HL-60 (cell line): ENCODE results near the gene COMP.

Experiments
- DNase-seq, 2 experiments: peaks; one replicate each; pipeline ENCODE4 v3.0.0-alpha.2; 2010 to 2020; ENCODE audit warnings: low read depth in 1 of 2, low spot score in 1 of 2
- H3K27ac ChIP-seq: fragments of 250-450 bp; sonication (Bioruptor Pico); replicated peaks from 2 replicates; pipeline ENCODE4 v1.5.1; 2020; ENCODE audit warnings: mild to moderate bottlenecking, moderate library complexity
- H3K27me3 ChIP-seq: fragments of 250-450 bp; sonication (Bioruptor Pico); 2 replicates; pipeline ENCODE4 v1.5.1; 2021; ENCODE audit warnings: mild to moderate bottlenecking, moderate library complexity; ENCODE audit not compliant: insufficient read depth, poor library complexity, severe bottlenecking
- H3K4me3 ChIP-seq: replicated peaks from 2 replicates; pipeline ENCODE4 v1.5.1; 2011; ENCODE audit warnings: mild to moderate bottlenecking, control low read depth, low read length; ENCODE audit not compliant: insufficient read depth
- CTCF ChIP-seq: IDR thresholded peaks from one replicate; pipeline ENCODE4 v1.5.1; 2011; ENCODE audit warnings: low read length, control low read depth, inconsistent platforms; ENCODE audit not compliant: insufficient read depth
- GABPA ChIP-seq: IDR thresholded peaks from 2 replicates; pipeline ENCODE4 v1.6.1; 2012; ENCODE audit warnings: low read depth
- POLR2AphosphoS5 ChIP-seq: IDR thresholded peaks from 2 replicates; pipeline ENCODE4 v1.6.1; 2012; ENCODE audit warnings: low read depth
- REST ChIP-seq: IDR thresholded peaks from 2 replicates; pipeline ENCODE4 v1.6.1; 2012; ENCODE audit warnings: low read depth; ENCODE audit not compliant: insufficient replicate concordance
- SPI1 ChIP-seq: IDR thresholded peaks from 2 replicates; pipeline ENCODE4 v1.6.1; 2012; ENCODE audit warnings: low read depth, mild to moderate bottlenecking, borderline replicate concordance

The COMP gene

GRCh38 chr19:18795540-18795939 is 4.4 kb upstream of the COMP start:
- H3K27ac ChIP-seq, result no peak overlapping the region
- no peak for TF ChIP-seq REST
- peaks cover 49% of the 10 kb centered on the region for H3K27me3 ChIP-seq
- no peak overlapping the region for H3K4me3 ChIP-seq
- DNase-seq, result no peak

GRCh38 chr19:18794692-18795091 is 3.6 kb upstream of the COMP start:
- peaks cover 54% of the 10 kb centered on the region for H3K27me3 ChIP-seq

GRCh38 chr19:18794029-18794313 is 2.9 kb upstream of the COMP start:
- TF ChIP-seq CTCF (no peak), REST (no peak), GABPA (no peak), POLR2AphosphoS5 (no peak), SPI1 (no peak)
- H3K27me3 ChIP-seq, result peaks cover 61% of the 10 kb centered on the region
- no peak for DNase-seq
- no peak overlapping the region for H3K27ac ChIP-seq
- H3K4me3 ChIP-seq, result no peak overlapping the region

More at GRCh38 chr19:18794692-18795091, 3.6 kb upstream of the COMP start:
- Histone ChIP-seq H3K27ac (no peak overlapping the region), H3K4me3 (no peak overlapping the region)
- TF ChIP-seq SPI1 (no peak), GABPA (no peak)
- DNase-seq, result no peak

- TF ChIP-seq GABPA (no peak), POLR2AphosphoS5 (no peak), SPI1 (no peak), CTCF (no peak), REST (no peak)
- DNase-seq, result no peak
- peaks cover 66% of the 10 kb centered on the region for H3K27me3 ChIP-seq
These were observed 2.3 kb upstream of the COMP start for GRCh38 chr19:18793144-18794028.

More at GRCh38 chr19:18793144-18794028, 2.3 kb upstream of the COMP start:
- no peak overlapping the region for H3K27ac ChIP-seq
- no peak overlapping the region for H3K4me3 ChIP-seq
